Measurements from ENCODE around the gene ELOA.

DNA sequence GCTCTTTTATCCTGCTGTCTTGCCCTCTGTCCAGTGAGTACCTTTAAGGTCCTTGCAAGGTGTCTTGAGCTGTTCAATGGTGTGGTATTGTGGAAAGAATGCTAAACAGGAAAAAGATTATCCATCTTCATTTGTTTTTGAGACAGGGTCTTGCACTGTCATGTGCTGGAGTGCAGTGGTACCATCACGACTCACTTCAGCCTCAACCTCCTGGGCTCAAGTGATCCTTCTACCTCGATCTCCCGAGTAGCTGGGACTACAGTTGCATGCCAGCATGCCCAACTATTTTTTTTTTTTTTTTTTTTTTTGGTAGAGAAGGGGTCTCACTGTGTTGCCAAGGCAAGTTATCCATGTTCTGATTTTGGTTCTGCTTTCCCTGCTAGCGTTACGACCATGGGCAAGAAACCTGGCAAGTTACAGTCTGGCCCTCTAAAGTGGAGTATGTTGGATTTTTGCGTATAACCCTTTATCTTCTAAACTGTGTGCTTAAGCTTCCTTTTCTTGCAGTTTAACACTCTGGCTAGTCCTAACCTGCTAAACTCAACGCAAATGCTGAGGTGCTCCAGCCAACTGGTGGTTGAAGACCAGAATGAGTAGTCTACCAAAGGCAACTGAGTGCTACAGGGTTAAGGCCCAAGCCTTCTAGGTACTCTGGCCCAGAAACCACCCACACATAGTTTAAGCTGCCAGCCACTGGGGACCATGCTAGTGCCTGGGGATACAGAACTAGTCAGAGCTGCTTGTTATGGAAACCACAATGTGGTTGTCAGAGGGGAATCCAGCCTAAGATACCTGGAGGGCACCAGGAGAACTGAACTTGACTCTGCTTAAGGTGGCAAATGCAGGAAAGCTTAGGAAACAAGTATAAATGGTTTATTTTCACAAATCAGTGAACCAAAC, 43.7 kb upstream of the ELOA start:
- TF ChIP-seq MTF1 (CRISPR knock-in tag; IDR thresholded peaks at IDR 0.05; ENCODE audit: borderline replicate concordance) (no peak), IRF2 (CRISPR knock-in tag; IDR thresholded peaks at IDR 0.05) (no peak), ZFP36 (IDR thresholded peaks at IDR 0.05; ENCODE audit: low read depth, low read length, partially characterized antibody) (no peak), EP300 (IDR thresholded peaks at IDR 0.05; ENCODE audit: low read length) (no peak), ZNF184 (CRISPR knock-in tag; IDR thresholded peaks at IDR 0.05) (no peak), JUN (IDR thresholded peaks at IDR 0.05; ENCODE audit: borderline replicate concordance, low read depth, low read length) (no peak), JUN (CRISPR knock-in tag; IDR thresholded peaks at IDR 0.05; ENCODE audit: borderline replicate concordance) (no peak)

Measured in K562 (cell line).